ENCODE results near the gene ASIC2. TPM values are rescaled to one million over a fixed set of nuclear protein-coding genes. Genes with fewer than 3 reads are reported as not detected.

The ASIC2 gene
- total RNA-seq, 3 donors from 2014 or later = 0.84 to 4.6 (median 0.98) TPM

DNA sequence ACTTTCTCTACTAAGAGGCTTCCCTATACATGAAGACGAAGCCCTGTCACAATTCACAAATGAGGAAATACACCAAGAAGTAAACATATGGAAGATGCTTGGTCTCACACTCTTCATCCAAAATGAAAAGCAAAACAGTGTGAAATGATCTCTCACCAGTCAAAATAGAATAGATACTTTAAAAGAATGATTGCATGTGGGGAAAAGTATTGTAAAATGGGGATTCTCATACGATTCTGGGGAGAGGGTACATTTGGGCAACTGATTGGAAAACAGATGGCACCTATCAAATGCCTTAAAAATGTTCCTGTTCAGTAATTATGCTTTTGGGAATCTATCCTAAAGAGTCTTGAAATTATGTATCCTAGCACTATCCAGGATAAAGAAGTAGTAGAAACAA, 78.1 kb downstream of the ASIC2 start:
- no peaks in the 10 kb centered on the region for H3K36me3 ChIP-seq (ENCODE audit: low read depth)
- no peaks in the 10 kb centered on the region for H3K4me1 ChIP-seq (ENCODE audit: low read depth)
- TF ChIP-seq, protein P1, sequence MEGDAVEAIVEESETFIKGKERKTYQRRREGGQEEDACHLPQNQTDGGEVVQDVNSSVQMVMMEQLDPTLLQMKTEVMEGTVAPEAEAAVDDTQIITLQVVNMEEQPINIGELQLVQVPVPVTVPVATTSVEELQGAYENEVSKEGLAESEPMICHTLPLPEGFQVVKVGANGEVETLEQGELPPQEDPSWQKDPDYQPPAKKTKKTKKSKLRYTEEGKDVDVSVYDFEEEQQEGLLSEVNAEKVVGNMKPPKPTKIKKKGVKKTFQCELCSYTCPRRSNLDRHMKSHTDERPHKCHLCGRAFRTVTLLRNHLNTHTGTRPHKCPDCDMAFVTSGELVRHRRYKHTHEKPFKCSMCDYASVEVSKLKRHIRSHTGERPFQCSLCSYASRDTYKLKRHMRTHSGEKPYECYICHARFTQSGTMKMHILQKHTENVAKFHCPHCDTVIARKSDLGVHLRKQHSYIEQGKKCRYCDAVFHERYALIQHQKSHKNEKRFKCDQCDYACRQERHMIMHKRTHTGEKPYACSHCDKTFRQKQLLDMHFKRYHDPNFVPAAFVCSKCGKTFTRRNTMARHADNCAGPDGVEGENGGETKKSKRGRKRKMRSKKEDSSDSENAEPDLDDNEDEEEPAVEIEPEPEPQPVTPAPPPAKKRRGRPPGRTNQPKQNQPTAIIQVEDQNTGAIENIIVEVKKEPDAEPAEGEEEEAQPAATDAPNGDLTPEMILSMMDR (IDR thresholded peaks at IDR 0.05) = no peak
- H3K4me3 ChIP-seq = no peak overlapping the region
- DNase-seq (no peak), ATAC-seq (no peak)
- intact Hi-C loops (cut with DNase I, micrococcal nuclease) = no loop called here
- no peaks in the 10 kb centered on the region for H3K9me3 ChIP-seq

DNA sequence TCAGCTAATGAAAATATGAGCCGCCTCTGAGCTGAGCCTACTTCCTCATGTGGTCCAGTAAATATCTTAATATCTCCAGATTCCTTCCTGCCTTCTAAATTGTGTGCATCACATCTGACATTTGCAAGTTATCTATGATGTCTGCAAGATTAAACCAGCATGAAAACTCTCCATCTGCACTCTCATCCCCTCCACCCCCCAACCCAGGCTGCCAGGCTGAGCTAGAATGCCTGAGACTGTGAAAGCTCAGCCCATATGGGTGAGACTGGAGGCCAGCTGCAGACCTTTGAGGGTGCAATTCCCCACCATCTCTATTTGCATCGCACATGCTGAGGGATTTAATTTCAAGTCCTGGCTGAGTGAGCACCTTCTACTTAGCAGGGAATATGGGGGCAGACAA, 82.8 kb downstream of the ASIC2 start:
- Histone ChIP-seq H3K9me3 (no peaks in the 10 kb centered on the region), H3K36me3 (ENCODE audit: low read depth) (no peaks in the 10 kb centered on the region), H3K4me1 (ENCODE audit: low read depth) (no peaks in the 10 kb centered on the region), H3K4me3 (no peak overlapping the region)
- no peak for DNase-seq
- intact Hi-C loops (cut with DNase I, micrococcal nuclease) = no loop called here
- TF ChIP-seq, protein P1 (IDR thresholded peaks at IDR 0.05) = no peak
- no peak for ATAC-seq

DNA sequence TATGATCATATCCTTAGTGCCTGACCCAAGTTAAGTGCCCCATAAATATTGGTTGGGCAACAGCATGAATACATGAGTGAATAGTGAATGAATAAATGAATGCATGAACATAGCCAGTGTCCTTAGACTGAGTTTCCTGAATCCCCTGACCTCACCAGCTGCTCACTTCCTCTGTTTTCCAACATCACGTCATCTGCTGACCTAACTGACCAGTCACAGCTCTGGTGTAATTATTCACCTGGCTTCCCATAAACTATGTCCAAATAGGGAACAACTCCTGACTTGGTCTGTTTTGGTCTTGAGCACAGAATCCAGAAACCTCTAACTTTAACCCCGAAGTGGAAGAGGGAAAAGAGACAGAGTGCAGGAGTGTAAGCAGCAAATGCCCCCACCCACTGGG, 83.4 kb downstream of the ASIC2 start:
- H3K36me3 ChIP-seq (ENCODE audit: low read depth) = no peaks in the 10 kb centered on the region
- no peak overlapping the region for H3K4me3 ChIP-seq
- DNase-seq (no peak), ATAC-seq (no peak)
- TF ChIP-seq, protein P1 (IDR thresholded peaks at IDR 0.05) = no peak
- intact Hi-C loops (cut with DNase I, micrococcal nuclease) = no loop called here
- no peaks in the 10 kb centered on the region for H3K9me3 ChIP-seq
- no peaks in the 10 kb centered on the region for H3K4me1 ChIP-seq (ENCODE audit: low read depth)

DNA sequence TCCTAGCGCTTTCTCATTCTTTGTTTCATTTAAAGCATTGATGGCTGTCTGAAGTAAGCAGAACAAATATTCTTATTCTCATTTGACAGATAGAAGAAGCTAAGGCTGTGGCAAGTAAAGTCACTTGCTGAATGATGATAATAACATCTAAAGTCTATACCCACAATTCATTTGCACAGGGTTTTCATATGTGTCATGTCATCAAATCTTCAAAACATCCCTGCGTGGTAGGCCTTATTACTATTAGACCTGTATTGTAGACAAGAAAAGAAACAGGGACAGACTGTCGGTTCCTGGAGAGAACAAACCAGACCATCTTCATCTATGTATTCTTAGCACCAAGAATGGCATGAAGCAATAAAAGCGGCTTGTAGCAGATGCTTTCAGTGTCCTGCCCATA, 85.9 kb downstream of the ASIC2 start:
- H3K4me1 ChIP-seq (ENCODE audit: low read depth) = no peaks in the 10 kb centered on the region
- no peak for ATAC-seq
- H3K36me3 ChIP-seq (ENCODE audit: low read depth) = no peaks in the 10 kb centered on the region
- no peak overlapping the region for H3K4me3 ChIP-seq
- TF ChIP-seq, protein P1 (IDR thresholded peaks at IDR 0.05) = no peak
- no peak for DNase-seq
- intact Hi-C loops (cut with DNase I, micrococcal nuclease) = no loop called here
- no peaks in the 10 kb centered on the region for H3K9me3 ChIP-seq

DNA sequence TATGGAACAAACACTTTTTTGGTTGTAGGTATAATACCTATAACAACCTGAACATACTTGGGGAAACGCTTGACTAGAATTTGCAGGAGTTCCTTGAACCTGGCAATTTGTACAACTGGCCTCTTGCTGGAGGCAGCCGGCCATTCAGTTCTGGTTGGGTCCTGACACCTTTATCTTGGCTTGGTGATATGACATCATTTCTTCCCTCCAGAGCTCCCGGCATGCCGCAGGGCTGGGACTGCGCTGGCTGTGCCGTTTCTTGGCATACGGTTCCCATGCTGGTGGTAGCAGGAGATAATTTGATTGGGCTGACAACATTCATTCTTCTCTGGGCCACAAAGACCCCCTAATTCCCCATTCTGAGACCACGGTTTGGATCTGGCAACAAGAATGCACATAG, 87.5 kb downstream of the ASIC2 start:
- TF ChIP-seq, protein P1 (IDR thresholded peaks at IDR 0.05) = no peak
- intact Hi-C loops (cut with DNase I, micrococcal nuclease) = no loop called here
- Histone ChIP-seq H3K9me3 (no peaks in the 10 kb centered on the region), H3K4me1 (ENCODE audit: low read depth) (no peaks in the 10 kb centered on the region), H3K4me3 (no peak overlapping the region), H3K36me3 (ENCODE audit: low read depth) (no peaks in the 10 kb centered on the region)
- no peak for DNase-seq
- no peak for ATAC-seq

DNA sequence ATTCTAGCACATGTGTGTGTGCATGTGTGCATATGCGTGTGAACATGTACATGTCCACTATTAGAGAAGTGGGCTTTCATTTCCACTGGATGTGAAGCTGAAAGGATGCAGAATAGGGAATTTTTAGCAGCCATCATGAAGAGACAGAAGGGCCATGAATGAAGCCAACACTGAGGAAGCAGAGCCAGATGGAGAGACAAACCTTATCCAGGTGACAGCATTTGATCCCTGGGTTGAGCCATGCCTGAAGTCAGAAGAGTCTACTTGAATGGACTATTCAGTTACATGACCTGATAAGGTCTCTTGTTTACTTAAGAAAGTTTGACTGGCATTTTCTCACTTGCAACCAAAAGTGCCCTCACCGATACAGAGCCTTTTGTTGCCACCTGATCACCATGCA, 88.4 kb downstream of the ASIC2 start:
- intact Hi-C loops (cut with DNase I, micrococcal nuclease) = no loop called here
- Histone ChIP-seq H3K9me3 (no peaks in the 10 kb centered on the region), H3K4me3 (no peak overlapping the region), H3K36me3 (ENCODE audit: low read depth) (no peaks in the 10 kb centered on the region), H3K4me1 (ENCODE audit: low read depth) (no peaks in the 10 kb centered on the region)
- TF ChIP-seq, protein P1 (IDR thresholded peaks at IDR 0.05) = no peak
- DNase-seq (no peak), ATAC-seq (no peak)

Measured in mucosa of descending colon (tissue), 3 donors.